ENCODE measurements around the gene SLC2A4RG. TPM values are rescaled to one million over a fixed set of nuclear protein-coding genes. Genes with fewer than 3 reads are reported as not detected.
"Not testable (repeated sequence)": the region's sequence is repeated elsewhere in the genome, so short reads cannot be mapped to it uniquely, and the experiment has no call there.

The SLC2A4RG gene
- total RNA-seq, 1 experiment from 2014 or later = 121 TPM

DNA sequence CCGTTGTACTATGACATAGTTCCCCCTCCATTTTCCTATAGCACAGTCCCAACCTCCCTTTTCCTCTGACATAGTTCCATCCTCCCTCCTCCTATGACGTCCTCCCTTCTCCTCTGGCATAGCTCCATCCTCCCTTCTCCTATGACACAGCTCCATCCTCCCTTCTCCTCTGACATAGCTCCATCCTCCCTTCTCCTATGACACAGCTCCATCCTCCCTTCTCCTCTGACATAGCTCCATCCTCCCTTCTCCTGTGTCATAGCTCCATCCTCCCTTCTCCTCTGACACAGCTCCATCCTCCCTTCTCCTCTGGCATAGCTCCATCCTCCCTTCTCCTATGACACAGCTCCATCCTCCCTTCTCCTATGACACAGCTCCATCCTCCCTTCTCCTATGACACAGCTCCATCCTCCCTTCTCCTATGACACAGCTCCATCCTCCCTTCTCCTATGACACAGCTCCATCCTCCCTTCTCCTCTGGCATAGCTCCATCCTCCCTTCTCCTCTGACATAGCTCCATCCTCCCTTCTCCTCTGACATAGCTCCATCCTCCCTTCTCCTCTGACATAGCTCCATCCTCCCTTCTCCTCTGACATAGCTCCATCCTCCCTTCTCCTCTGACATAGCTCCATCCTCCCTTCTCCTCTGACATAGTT is 16.5 kb upstream of the SLC2A4RG start:
- H3K4me2 ChIP-seq (ENCODE audit: low read length); POLR2A ChIA-PET; ATAC-seq; RAD21 ChIA-PET (ENCODE audit: low non-redundant PET in 1 of 2, low total read pairs in 2 of 2, uncharacterized antibody in 2 of 2, unreplicated experiment in 2 of 2); intact Hi-C loops (cut with micrococcal nuclease); BruUV-seq (replicated peaks); H4K20me1 ChIP-seq (ENCODE audit: insufficient read depth); DNase-seq (ENCODE audit: low read depth, low spot score); H3K9ac ChIP-seq (ENCODE audit: low read length); H3K4me1 ChIP-seq (ENCODE audit: control insufficient read depth in 1 of 2, insufficient read depth in 2 of 2, low read length in 2 of 2); H3K4me3 ChIP-seq (replicated peaks in 1 of 2; ENCODE audit: low read depth in 1 of 2, low read length in 2 of 2); H3K27me3 ChIP-seq (ENCODE audit: insufficient read depth, low read length); H3K27ac ChIP-seq (ENCODE audit: low read depth, low read length); H3K9me2 ChIP-seq (ENCODE audit: insufficient read depth); H2AFZ ChIP-seq (ENCODE audit: low read depth, low read length, poor library complexity, severe bottlenecking): not testable (repeated sequence)
- CTCF ChIA-PET = interaction anchor here (1.3 kb wide), 1 partner anchor 13 kb away, joined by 3 read pairs; the partner anchor contains the start of gene LIME1
- Histone ChIP-seq H3K36me3 (ENCODE audit: control insufficient read depth in 1 of 2, insufficient read depth in 2 of 2, low read length in 2 of 2) (peaks cover 11 to 28% of the 10 kb centered on the region in 2 experiments), H3K79me2 (ENCODE audit: insufficient read depth, low read length) (peaks cover 78% of the 10 kb centered on the region), H3K9me3 (ENCODE audit: control insufficient read depth in 1 of 2, insufficient read depth in 1 of 2, low read depth in 1 of 2, low read length in 2 of 2) (peaks cover 14 to 16% of the 10 kb centered on the region in 2 experiments; a peak in 2 of 4 replicates)

DNA sequence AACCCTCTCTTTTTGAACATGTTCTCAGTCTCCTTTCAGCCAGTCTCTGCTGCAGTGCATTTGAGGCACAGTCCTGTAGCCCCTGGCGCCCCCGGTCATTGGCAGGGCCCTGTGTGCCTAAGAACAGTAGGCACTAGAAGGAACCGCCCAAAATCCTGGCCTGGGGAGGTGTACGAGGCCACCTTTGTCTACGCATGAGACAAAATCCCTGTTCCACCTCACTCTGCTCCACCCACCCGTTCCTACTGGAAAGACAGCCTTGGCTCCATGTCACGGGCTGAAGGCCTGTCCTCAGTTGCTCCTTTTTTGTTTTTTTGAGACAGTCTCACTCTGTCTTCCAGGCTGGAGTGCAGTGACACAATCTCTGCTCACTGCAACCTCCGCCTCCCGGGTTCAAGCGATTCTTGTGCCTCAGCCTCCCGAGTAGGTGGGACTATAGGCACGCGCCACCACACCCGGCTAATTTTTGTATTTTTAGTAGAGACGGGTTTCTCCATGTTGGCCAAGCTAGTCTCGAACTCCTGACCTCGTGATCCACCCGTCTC is 9.3 kb upstream of the SLC2A4RG start:
- CTCF ChIA-PET = not testable (repeated sequence)

More for the DNA sequence above, 9.3 kb upstream of the SLC2A4RG start:
- H3K4me3 ChIP-seq (replicated peaks in 1 of 2; ENCODE audit: low read depth in 1 of 2, low read length in 2 of 2); POLR2A ChIA-PET; H3K4me2 ChIP-seq (ENCODE audit: low read length); H3K9ac ChIP-seq (ENCODE audit: low read length); H2AFZ ChIP-seq (ENCODE audit: low read depth, low read length, poor library complexity, severe bottlenecking); H3K4me1 ChIP-seq (ENCODE audit: control insufficient read depth in 1 of 2, insufficient read depth in 2 of 2, low read length in 2 of 2); DNase-seq (ENCODE audit: low read depth, low spot score); ATAC-seq; H3K9me2 ChIP-seq (ENCODE audit: insufficient read depth); H3K27ac ChIP-seq (ENCODE audit: low read depth, low read length); H3K9me3 ChIP-seq (ENCODE audit: control insufficient read depth in 1 of 2, insufficient read depth in 1 of 2, low read depth in 1 of 2, low read length in 2 of 2); BruUV-seq (replicated peaks); H3K27me3 ChIP-seq (ENCODE audit: insufficient read depth, low read length); RAD21 ChIA-PET (ENCODE audit: low non-redundant PET in 1 of 2, low total read pairs in 2 of 2, uncharacterized antibody in 2 of 2, unreplicated experiment in 2 of 2); H4K20me1 ChIP-seq (ENCODE audit: insufficient read depth): not testable (repeated sequence)
- intact Hi-C loops (cut with micrococcal nuclease) = loop anchor here (10.0 kb wide), 1 partner anchor 135 kb away; the partner anchor contains the start of genes ABHD16B and TPD52L2
- H3K36me3 ChIP-seq (ENCODE audit: control insufficient read depth in 1 of 2, insufficient read depth in 2 of 2, low read length in 2 of 2) = peaks cover 0 to 25% of the 10 kb centered on the region in 2 experiments; a peak in 2 of 4 replicates
- peaks cover 82% of the 10 kb centered on the region for H3K79me2 ChIP-seq (ENCODE audit: insufficient read depth, low read length)

All from HCT116 (cell line).